Measurements from ENCODE around the gene EML2.

The EML2 gene

GRCh38 chr19:45623984-45624383 is 15.2 kb downstream of the EML2 start:
- TF ChIP-seq CTCF (IDR thresholded peaks at IDR 0.05) = no peak

GRCh38 chr19:45621976-45622503 is 17.2 kb downstream of the EML2 start:
- no peak overlapping the region for H3K27ac ChIP-seq
- no peak for TF ChIP-seq ZFX (IDR thresholded peaks at IDR 0.05; ENCODE audit: borderline replicate concordance)

More at GRCh38 chr19:45623984-45624383, 15.2 kb downstream of the EML2 start:
- H3K27ac ChIP-seq = no peak overlapping the region

- H3K27ac ChIP-seq = no peak overlapping the region
- no peak for TF ChIP-seq ZFX (IDR thresholded peaks at IDR 0.05; ENCODE audit: borderline replicate concordance)
- TF ChIP-seq CTCF (IDR thresholded peaks at IDR 0.05) = no peak
Observed at GRCh38 chr19:45621389-45621788, 17.8 kb downstream of the EML2 start.

- H3K27ac ChIP-seq = peak overlapping the region; percentile 76
- TF ChIP-seq CTCF (IDR thresholded peaks at IDR 0.05) (no peak), ZFX (IDR thresholded peaks at IDR 0.05; ENCODE audit: borderline replicate concordance) (no peak)
Observed at GRCh38 chr19:45616704-45617017, 22.5 kb downstream of the EML2 start.

- peak overlapping the region; percentile 76 for H3K27ac ChIP-seq
- TF ChIP-seq ZFX (IDR thresholded peaks at IDR 0.05; ENCODE audit: borderline replicate concordance) (no peak), CTCF (IDR thresholded peaks at IDR 0.05) (no peak)
Observed at GRCh38 chr19:45615795-45616703, 23.1 kb downstream of the EML2 start.

- H3K27ac ChIP-seq = peak overlapping the region; percentile 76
Observed at GRCh38 chr19:45615056-45615455, 24.1 kb downstream of the EML2 start.

- TF ChIP-seq CTCF (IDR thresholded peaks at IDR 0.05) (no peak), ZFX (IDR thresholded peaks at IDR 0.05; ENCODE audit: borderline replicate concordance) (no peak)
- H3K27ac ChIP-seq = peak overlapping the region; percentile 76
Observed at GRCh38 chr19:45613926-45614725, 25.1 kb downstream of the EML2 start.

GRCh38 chr19:45608948-45609347 is 30.2 kb downstream of the EML2 start:
- no peak overlapping the region for H3K27ac ChIP-seq
- TF ChIP-seq CTCF (IDR thresholded peaks at IDR 0.05) (no peak), ZFX (IDR thresholded peaks at IDR 0.05; ENCODE audit: borderline replicate concordance) (no peak)

Data from 22Rv1 (cell line).